Small intestine (tissue), 7 donors: Measurements from ENCODE around the gene CDK7. TPM values are rescaled to one million over a fixed set of nuclear protein-coding genes. Genes with fewer than 3 reads are reported as not detected.

Experiments used
- DNase-seq, 2 donors: peaks; one replicate each; pipeline versions ENCODE4 v3.0.0 to v3.0.0-alpha.2; 2013
- FAIRE-seq: peaks from 2 replicates; lab custom pipeline; 2012; peaks lifted over from hg19 to GRCh38; lab: Jason Lieb, UNC
- H3K27ac ChIP-seq, 3 donors: one replicate each; pipeline ENCODE4 v1.5.1; 2013; ENCODE audit warnings: low read length in 2 of 3, mild to moderate bottlenecking in 2 of 3, control low read depth in 1 of 3, inconsistent platforms in 1 of 3, low read depth in 1 of 3, moderate library complexity in 1 of 3
- H3K27me3 ChIP-seq, 3 donors: one replicate each; pipeline ENCODE4 v1.6.1; 2013; ENCODE audit warnings: low read length in 3 of 3, inconsistent platforms in 1 of 3; ENCODE audit not compliant: control insufficient read depth in 3 of 3, insufficient read depth in 3 of 3
- H3K36me3 ChIP-seq, 3 donors: one replicate each; pipeline ENCODE4 v1.6.1; 2013; ENCODE audit warnings: low read length in 3 of 3, inconsistent platforms in 1 of 3, low read depth in 1 of 3, mild to moderate bottlenecking in 1 of 3, moderate library complexity in 1 of 3; ENCODE audit not compliant: control insufficient read depth in 3 of 3, insufficient read depth in 2 of 3
- H3K4me1 ChIP-seq, 3 donors: one replicate each; pipeline ENCODE4 v1.6.1; 2013; ENCODE audit warnings: low read length in 2 of 3, inconsistent platforms in 1 of 3, low read depth in 1 of 3, mild to moderate bottlenecking in 1 of 3, moderate library complexity in 1 of 3; ENCODE audit not compliant: control insufficient read depth in 3 of 3, insufficient read depth in 2 of 3
- H3K4me3 ChIP-seq, 3 donors: one replicate each; pipeline ENCODE4 v1.5.1; 2013; ENCODE audit warnings: low read length in 3 of 3, control low read depth in 1 of 3, inconsistent platforms in 1 of 3, low read depth in 1 of 3, mild to moderate bottlenecking in 1 of 3, moderate library complexity in 1 of 3
- H3K9me3 ChIP-seq, 2 donors: one replicate each; pipeline ENCODE4 v1.6.1; 2013; ENCODE audit warnings: low read depth in 1 of 2, low read length in 1 of 2; ENCODE audit not compliant: control insufficient read depth in 2 of 2, insufficient read depth in 1 of 2
- WGBS, 3 donors: extraction: QIAGEN DNeasy Blood & Tissue Kit; methylation state at CpG; one replicate each; pipeline ENCODE4 v1.1.7; 2013; 5-methylcytosine and 5-hydroxymethylcytosine counted together
- polyA plus RNA-seq, 4 donors: library from polyadenylated mRNA; stranded (reverse) in 3 of 4; unstranded in 1 of 4; fragments of 200-250 nt in 3 of 4; fragments of 120-200 nt in 1 of 4; gene quantifications; one replicate each; pipeline versions ENCODE4 v1.2.1 to v1.2.3, GENCODE V29; 2013
- donor health status: healthy with polysubstance abuse.
- donor health status: control.
- donor health status: control.
- donor health status: Bipolar disorder and iron deficiency.
- donor health status: healthy.

Gene CDK7
- polyA plus RNA-seq, 4 donors, result 19.7 to 38.8 (median 22.1) TPM

GRCh38 chr5:69326365-69326764 lies 91.7 kb downstream of the CDK7 start:
- Histone ChIP-seq H3K27ac (peak overlapping the region in 2 of 3 donors; percentile 8 to 32), H3K36me3 (peaks cover 0 to 12% (median 2%) of the 10 kb centered on the region in 3 donors), H3K4me1 (peaks cover 0 to 12% (median 0%) of the 10 kb centered on the region in 3 donors), H3K4me3 (no peak overlapping the region), H3K27me3 (no peaks in the 10 kb centered on the region), H3K9me3 (no peaks in the 10 kb centered on the region)
- 85 to 89% (median 89%) methylated on average over 1 of the region's 1 CpG for WGBS, 3 donors
- peak; percentile 39 to 52 for DNase-seq
- FAIRE-seq, result peak; percentile 15

Other genes starting within 250 kb of the CDK7 start
- 10 to 100 TPM; 22.7 to 49.5 (median 30.8) TPM for gene SLC30A5, start 140.9 kb upstream of the CDK7 start, polyA plus RNA-seq
- gene CCNB1, start 67.7 kb upstream of the CDK7 start, polyA plus RNA-seq, result 10 to 100 TPM in 2 of 4 donors, 1 to 10 TPM in 2; 5.1 to 82.4 (median 26.2) TPM
- 10 to 100 TPM in 2 of 4 donors, 1 to 10 TPM in 2; 2.5 to 13.0 (median 8.0) TPM for gene CENPH, start 45.3 kb upstream of the CDK7 start, polyA plus RNA-seq
- 10 to 100 TPM in 1 of 4 donors, 1 to 10 TPM in 3; 5.1 to 15.1 (median 8.0) TPM for gene CCDC125, start 97.9 kb downstream of the CDK7 start, polyA plus RNA-seq
- gene AK6, start 134.6 kb downstream of the CDK7 start, polyA plus RNA-seq, result 10 to 100 TPM; 39.5 to 61.6 (median 52.3) TPM
- 10 to 100 TPM; 56.4 to 70.3 (median 64.2) TPM for gene TAF9, start 134.6 kb downstream of the CDK7 start, polyA plus RNA-seq
- gene RAD17, start 134.9 kb downstream of the CDK7 start, polyA plus RNA-seq, result 10 to 100 TPM; 12.6 to 26.5 (median 15.0) TPM
- gene MARVELD2, start 180.2 kb downstream of the CDK7 start, polyA plus RNA-seq, result 10 to 100 TPM in 2 of 4 donors, 1 to 10 TPM in 2; 6.2 to 52.2 (median 9.4) TPM